HepG2 (cell line): ENCODE measurements around the gene SYAP1. TPM values are rescaled to one million over a fixed set of nuclear protein-coding genes. Genes with fewer than 3 reads are reported as not detected.

ENCODE experiments used
- IRX3 ChIP-seq: sonication (generic); formaldehyde crosslinking; IDR thresholded peaks from 2 replicates; pipeline ENCODE4 v1.8.1; 2023; ENCODE audit warnings: mild to moderate bottlenecking, low read depth, missing genetic modification reagents, borderline replicate concordance
- ISX ChIP-seq: sonication (generic); formaldehyde crosslinking; conservative IDR thresholded peaks from 2 replicates; pipeline ENCODE4 v1.5.0; 2020; ENCODE audit warnings: missing genetic modification reagents
- KDM5A ChIP-seq: fragments of 200-600 bp; sonication (generic); IDR thresholded peaks from 2 replicates; pipeline ENCODE4 v1.7.0; 2018; ENCODE audit warnings: antibody characterized with exemption, mild to moderate bottlenecking, low read length, borderline replicate concordance
- NFATC3 ChIP-seq: sonication (generic); formaldehyde crosslinking; IDR thresholded peaks from 2 replicates; pipeline ENCODE4 v1.5.1; 2020; ENCODE audit warnings: mild to moderate bottlenecking, missing genetic modification reagents
- PRPF4 ChIP-seq: fragments of 200-400 bp; formaldehyde crosslinking; IDR thresholded peaks from 2 replicates; pipeline ENCODE4 v1.6.1; 2016; ENCODE audit warnings: low read length, low read depth; ENCODE audit not compliant: poor library complexity, severe bottlenecking
- ZKSCAN5 ChIP-seq: sonication (generic); formaldehyde crosslinking; IDR thresholded peaks from 2 replicates; pipeline ENCODE4 v1.5.1; 2020; ENCODE audit warnings: mild to moderate bottlenecking, missing genetic modification reagents
- ZNF124 ChIP-seq: sonication (generic); formaldehyde crosslinking; IDR thresholded peaks from 2 replicates; pipeline ENCODE4 v1.4.0; 2020; ENCODE audit warnings: missing genetic modification reagents
- ZNF143 ChIP-seq: sonication (generic); formaldehyde crosslinking; IDR thresholded peaks from 2 replicates; pipeline ENCODE4 v1.4.0; 2020; ENCODE audit warnings: missing genetic modification reagents
- ZNF331 ChIP-seq: sonication (generic); formaldehyde crosslinking; IDR thresholded peaks from 2 replicates; pipeline ENCODE4 v1.4.0; 2020; ENCODE audit warnings: missing genetic modification reagents
- ZNF558 ChIP-seq: sonication (generic); formaldehyde crosslinking; IDR thresholded peaks from 2 replicates; pipeline ENCODE4 v1.9.0; 2022; ENCODE audit warnings: mild to moderate bottlenecking, missing genetic modification reagents, borderline replicate concordance
- ZNF713 ChIP-seq: sonication (generic); formaldehyde crosslinking; IDR thresholded peaks from 2 replicates; pipeline ENCODE4 v1.4.0; 2020; ENCODE audit warnings: mild to moderate bottlenecking, missing genetic modification reagents
- polyA plus RNA-seq, 8 experiments: library from polyadenylated mRNA; depleted of rRNA in 3 of 8; stranded (reverse) in 7 of 8; unstranded in 1 of 8; fragments of >200 nt; fragmentation: Illumina TruSeq in 4 of 8; extraction: Trizol in 4 of 8; gene quantifications; 2 replicates each; pipeline versions ENCODE4 v1.2.1 to v1.2.3, GENCODE V29; 2011 to 2016; ENCODE audit warnings: low read depth in 4 of 8, missing spikeins in 1 of 8, mixed read lengths in 1 of 8; ENCODE audit not compliant: insufficient read depth in 1 of 8
- total RNA-seq, 5 experiments: library from RNA; depleted of rRNA; stranded (reverse); fragments of >200 nt; fragmentation: Illumina TruSeq; extraction: Trizol; gene quantifications; 2 replicates each; pipeline ENCODE4 v1.2.3, GENCODE V29; 2016; ENCODE audit warnings: low read depth in 1 of 5
- TF ChIP-seq, protein P1 (sequence below): IDR thresholded peaks from 2 replicates; pipeline ENCODE4 v1.6.1; 2016; ENCODE audit warnings: mild to moderate bottlenecking
- TF ChIP-seq, protein P2 (sequence below): sonication (generic); formaldehyde crosslinking; conservative IDR thresholded peaks from 2 replicates; pipeline ENCODE4 v1.4.0; 2020; ENCODE audit warnings: missing genetic modification reagents
- TF ChIP-seq, protein P3 (sequence below): sonication (generic); formaldehyde crosslinking; IDR thresholded peaks from 2 replicates; pipeline ENCODE4 v1.9.0; 2021; ENCODE audit warnings: missing genetic modification reagents, borderline replicate concordance
- TF ChIP-seq, protein P4 (sequence below): sonication (generic); formaldehyde crosslinking; IDR thresholded peaks from 2 replicates; pipeline ENCODE4 v1.8.0; 2023; ENCODE audit warnings: mild to moderate bottlenecking, missing genetic modification reagents
- TF ChIP-seq, protein P5 (sequence below): sonication (generic); formaldehyde crosslinking; IDR thresholded peaks from 2 replicates; pipeline ENCODE4 v1.4.0; 2020; ENCODE audit warnings: mild to moderate bottlenecking, missing genetic modification reagents
- TF ChIP-seq, protein P6 (sequence below): IDR thresholded peaks from 2 replicates; pipeline ENCODE4 v1.6.1; 2012; ENCODE audit warnings: low read length, improper control_type of control experiment

The SYAP1 gene
- total and polyA plus RNA-seq, 2 of the 13 experiments (the other 11 are each of a cell fraction or from before 2014, with no cell fraction given), result 4.9 to 18.5 TPM

DNA sequence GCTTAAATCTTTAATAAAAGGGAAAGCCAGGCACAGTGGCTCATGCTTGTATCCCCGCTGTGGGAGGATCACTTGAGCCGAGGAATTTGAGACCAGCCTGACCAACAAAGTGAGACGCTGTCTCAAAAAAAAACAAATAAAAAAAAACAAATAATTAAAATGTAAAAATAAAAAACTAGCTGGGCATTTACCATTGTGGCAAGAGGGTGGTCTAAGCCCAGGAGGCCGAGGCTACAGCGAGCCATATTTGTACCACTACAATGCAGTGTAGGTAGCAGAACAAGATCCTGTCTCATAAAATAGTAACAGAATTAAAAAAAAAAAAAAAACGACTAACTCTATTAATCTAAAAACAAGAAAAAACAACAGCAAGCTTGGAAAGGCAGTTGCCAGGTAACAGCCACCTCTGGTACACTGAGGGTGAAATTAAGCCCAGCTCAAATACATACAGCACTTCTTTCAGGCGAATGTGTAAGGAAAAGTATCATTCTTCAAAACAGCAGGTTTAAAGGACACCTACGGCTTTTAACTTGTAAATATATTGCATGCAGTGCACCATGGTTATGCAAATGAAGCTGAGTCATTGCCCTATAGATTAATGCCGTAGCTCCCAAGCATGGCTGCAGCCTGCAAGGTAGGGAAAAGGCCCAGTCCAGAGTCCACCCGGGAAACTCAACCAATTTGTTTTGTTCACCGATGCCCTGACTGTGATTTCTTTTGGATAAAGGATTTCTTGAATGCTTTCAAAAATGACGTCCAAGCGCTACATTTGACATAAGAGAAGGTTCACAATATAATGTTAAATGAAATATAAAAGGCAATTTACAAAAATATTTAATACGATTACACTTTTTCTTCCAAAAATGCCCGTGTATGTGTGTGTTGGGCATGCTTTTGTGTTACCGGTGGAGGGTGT is 52.3 kb downstream of the SYAP1 start (continued):
- TF ChIP-seq ZNF558 (CRISPR knock-in tag) (no peak), ISX (CRISPR knock-in tag) (no peak), PRPF4 (no peak), IRX3 (CRISPR knock-in tag) (no peak), ZNF143 (CRISPR knock-in tag) (peak; percentile 87), KDM5A (no peak), ZNF331 (CRISPR knock-in tag) (0 out of 2 replicates have a peak, but pooled peaks have one; percentile 16), ZKSCAN5 (CRISPR knock-in tag) (no peak), NFATC3 (CRISPR knock-in tag) (no peak), ZNF124 (CRISPR knock-in tag) (0 out of 2 replicates have a peak, but pooled peaks have one; percentile 36), ZNF713 (CRISPR knock-in tag) (no peak)
- TF ChIP-seq, protein P1, sequence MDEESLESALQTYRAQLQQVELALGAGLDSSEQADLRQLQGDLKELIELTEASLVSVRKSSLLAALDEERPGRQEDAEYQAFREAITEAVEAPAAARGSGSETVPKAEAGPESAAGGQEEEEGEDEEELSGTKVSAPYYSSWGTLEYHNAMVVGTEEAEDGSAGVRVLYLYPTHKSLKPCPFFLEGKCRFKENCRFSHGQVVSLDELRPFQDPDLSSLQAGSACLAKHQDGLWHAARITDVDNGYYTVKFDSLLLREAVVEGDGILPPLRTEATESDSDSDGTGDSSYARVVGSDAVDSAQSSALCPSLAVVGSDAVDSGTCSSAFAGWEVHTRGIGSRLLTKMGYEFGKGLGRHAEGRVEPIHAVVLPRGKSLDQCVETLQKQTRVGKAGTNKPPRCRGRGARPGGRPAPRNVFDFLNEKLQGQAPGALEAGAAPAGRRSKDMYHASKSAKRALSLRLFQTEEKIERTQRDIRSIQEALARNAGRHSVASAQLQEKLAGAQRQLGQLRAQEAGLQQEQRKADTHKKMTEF, result peak; percentile 65
- TF ChIP-seq, protein P2, sequence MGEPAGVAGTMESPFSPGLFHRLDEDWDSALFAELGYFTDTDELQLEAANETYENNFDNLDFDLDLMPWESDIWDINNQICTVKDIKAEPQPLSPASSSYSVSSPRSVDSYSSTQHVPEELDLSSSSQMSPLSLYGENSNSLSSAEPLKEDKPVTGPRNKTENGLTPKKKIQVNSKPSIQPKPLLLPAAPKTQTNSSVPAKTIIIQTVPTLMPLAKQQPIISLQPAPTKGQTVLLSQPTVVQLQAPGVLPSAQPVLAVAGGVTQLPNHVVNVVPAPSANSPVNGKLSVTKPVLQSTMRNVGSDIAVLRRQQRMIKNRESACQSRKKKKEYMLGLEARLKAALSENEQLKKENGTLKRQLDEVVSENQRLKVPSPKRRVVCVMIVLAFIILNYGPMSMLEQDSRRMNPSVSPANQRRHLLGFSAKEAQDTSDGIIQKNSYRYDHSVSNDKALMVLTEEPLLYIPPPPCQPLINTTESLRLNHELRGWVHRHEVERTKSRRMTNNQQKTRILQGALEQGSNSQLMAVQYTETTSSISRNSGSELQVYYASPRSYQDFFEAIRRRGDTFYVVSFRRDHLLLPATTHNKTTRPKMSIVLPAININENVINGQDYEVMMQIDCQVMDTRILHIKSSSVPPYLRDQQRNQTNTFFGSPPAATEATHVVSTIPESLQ (CRISPR knock-in tag), result no peak
- TF ChIP-seq, protein P3, sequence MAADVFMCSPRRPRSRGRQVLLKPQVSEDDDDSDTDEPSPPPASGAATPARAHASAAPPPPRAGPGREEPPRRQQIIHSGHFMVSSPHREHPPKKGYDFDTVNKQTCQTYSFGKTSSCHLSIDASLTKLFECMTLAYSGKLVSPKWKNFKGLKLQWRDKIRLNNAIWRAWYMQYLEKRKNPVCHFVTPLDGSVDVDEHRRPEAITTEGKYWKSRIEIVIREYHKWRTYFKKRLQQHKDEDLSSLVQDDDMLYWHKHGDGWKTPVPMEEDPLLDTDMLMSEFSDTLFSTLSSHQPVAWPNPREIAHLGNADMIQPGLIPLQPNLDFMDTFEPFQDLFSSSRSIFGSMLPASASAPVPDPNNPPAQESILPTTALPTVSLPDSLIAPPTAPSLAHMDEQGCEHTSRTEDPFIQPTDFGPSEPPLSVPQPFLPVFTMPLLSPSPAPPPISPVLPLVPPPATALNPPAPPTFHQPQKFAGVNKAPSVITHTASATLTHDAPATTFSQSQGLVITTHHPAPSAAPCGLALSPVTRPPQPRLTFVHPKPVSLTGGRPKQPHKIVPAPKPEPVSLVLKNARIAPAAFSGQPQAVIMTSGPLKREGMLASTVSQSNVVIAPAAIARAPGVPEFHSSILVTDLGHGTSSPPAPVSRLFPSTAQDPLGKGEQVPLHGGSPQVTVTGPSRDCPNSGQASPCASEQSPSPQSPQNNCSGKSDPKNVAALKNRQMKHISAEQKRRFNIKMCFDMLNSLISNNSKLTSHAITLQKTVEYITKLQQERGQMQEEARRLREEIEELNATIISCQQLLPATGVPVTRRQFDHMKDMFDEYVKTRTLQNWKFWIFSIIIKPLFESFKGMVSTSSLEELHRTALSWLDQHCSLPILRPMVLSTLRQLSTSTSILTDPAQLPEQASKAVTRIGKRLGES (CRISPR knock-in tag), result no peak
- TF ChIP-seq, protein P4, sequence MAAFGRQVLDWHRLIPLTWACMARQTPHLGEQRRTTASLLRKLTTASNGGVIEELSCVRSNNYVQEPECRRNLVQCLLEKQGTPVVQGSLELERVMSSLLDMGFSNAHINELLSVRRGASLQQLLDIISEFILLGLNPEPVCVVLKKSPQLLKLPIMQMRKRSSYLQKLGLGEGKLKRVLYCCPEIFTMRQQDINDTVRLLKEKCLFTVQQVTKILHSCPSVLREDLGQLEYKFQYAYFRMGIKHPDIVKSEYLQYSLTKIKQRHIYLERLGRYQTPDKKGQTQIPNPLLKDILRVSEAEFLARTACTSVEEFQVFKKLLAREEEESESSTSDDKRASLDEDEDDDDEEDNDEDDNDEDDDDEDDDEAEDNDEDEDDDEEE (CRISPR knock-in tag), result no peak
- TF ChIP-seq, protein P5, sequence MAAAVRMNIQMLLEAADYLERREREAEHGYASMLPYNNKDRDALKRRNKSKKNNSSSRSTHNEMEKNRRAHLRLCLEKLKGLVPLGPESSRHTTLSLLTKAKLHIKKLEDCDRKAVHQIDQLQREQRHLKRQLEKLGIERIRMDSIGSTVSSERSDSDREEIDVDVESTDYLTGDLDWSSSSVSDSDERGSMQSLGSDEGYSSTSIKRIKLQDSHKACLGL (CRISPR knock-in tag), result no peak
- TF ChIP-seq, protein P6, sequence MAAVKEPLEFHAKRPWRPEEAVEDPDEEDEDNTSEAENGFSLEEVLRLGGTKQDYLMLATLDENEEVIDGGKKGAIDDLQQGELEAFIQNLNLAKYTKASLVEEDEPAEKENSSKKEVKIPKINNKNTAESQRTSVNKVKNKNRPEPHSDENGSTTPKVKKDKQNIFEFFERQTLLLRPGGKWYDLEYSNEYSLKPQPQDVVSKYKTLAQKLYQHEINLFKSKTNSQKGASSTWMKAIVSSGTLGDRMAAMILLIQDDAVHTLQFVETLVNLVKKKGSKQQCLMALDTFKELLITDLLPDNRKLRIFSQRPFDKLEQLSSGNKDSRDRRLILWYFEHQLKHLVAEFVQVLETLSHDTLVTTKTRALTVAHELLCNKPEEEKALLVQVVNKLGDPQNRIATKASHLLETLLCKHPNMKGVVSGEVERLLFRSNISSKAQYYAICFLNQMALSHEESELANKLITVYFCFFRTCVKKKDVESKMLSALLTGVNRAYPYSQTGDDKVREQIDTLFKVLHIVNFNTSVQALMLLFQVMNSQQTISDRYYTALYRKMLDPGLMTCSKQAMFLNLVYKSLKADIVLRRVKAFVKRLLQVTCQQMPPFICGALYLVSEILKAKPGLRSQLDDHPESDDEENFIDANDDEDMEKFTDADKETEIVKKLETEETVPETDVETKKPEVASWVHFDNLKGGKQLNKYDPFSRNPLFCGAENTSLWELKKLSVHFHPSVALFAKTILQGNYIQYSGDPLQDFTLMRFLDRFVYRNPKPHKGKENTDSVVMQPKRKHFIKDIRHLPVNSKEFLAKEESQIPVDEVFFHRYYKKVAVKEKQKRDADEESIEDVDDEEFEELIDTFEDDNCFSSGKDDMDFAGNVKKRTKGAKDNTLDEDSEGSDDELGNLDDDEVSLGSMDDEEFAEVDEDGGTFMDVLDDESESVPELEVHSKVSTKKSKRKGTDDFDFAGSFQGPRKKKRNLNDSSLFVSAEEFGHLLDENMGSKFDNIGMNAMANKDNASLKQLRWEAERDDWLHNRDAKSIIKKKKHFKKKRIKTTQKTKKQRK, result no peak
